Stomach smooth muscle (tissue), 2 donors: ENCODE data around the gene SETD1B.
A peak's percentile ranks its signal among the peaks of the same experiment; 100 is the strongest.

Source experiments
- H3K27ac ChIP-seq: one replicate; pipeline ENCODE4 v1.7.0; 2013; ENCODE audit warnings: mild to moderate bottlenecking, low read length, inconsistent platforms
- H3K27me3 ChIP-seq, 2 donors: one replicate each; pipeline ENCODE4 v1.7.0; 2013; ENCODE audit warnings: low read length in 2 of 2; ENCODE audit not compliant: insufficient read depth in 2 of 2, control insufficient read depth in 1 of 2
- H3K36me3 ChIP-seq, 2 donors: one replicate each; pipeline ENCODE4 v1.7.0; 2013; ENCODE audit warnings: low read length in 2 of 2; ENCODE audit not compliant: control insufficient read depth in 2 of 2, insufficient read depth in 2 of 2
- H3K4me1 ChIP-seq: one replicate; pipeline ENCODE4 v1.7.0; 2013; ENCODE audit warnings: low read length; ENCODE audit not compliant: control insufficient read depth, insufficient read depth
- H3K4me3 ChIP-seq, 2 donors: one replicate each; pipeline ENCODE4 v1.7.0; 2013; ENCODE audit warnings: low read length in 2 of 2
- H3K9ac ChIP-seq, 2 donors: one replicate each; pipeline ENCODE4 v1.7.0; 2013; ENCODE audit warnings: low read length in 2 of 2, mild to moderate bottlenecking in 1 of 2
- H3K9me3 ChIP-seq, 2 donors: one replicate each; pipeline ENCODE4 v1.7.0; 2013; ENCODE audit warnings: low read length in 2 of 2; ENCODE audit not compliant: control insufficient read depth in 2 of 2
- donor health status: healthy.
- donor health status: Pancreatic carcinoma.

The SETD1B gene

GRCh38 chr12:121770388-121770787 lies 33.4 kb upstream of the SETD1B start:
- Histone ChIP-seq H3K9ac (no peak overlapping the region), H3K4me1 (peaks cover 44% of the 10 kb centered on the region)

GRCh38 chr12:121770813-121771625 lies 32.8 kb upstream of the SETD1B start:
- H3K4me3 ChIP-seq = no peak overlapping the region
- H3K9me3 ChIP-seq = no peaks in the 10 kb centered on the region
- no peaks in the 10 kb centered on the region for H3K36me3 ChIP-seq
- H3K27ac ChIP-seq = no peak overlapping the region
- no peaks in the 10 kb centered on the region for H3K27me3 ChIP-seq
- H3K9ac ChIP-seq = no peak overlapping the region
- H3K4me1 ChIP-seq = peaks cover 38% of the 10 kb centered on the region

More at GRCh38 chr12:121770388-121770787, 33.4 kb upstream of the SETD1B start:
- H3K4me3 ChIP-seq = no peak overlapping the region
- H3K36me3 ChIP-seq = no peaks in the 10 kb centered on the region
- H3K27me3 ChIP-seq = no peaks in the 10 kb centered on the region
- no peaks in the 10 kb centered on the region for H3K9me3 ChIP-seq
- H3K27ac ChIP-seq = no peak overlapping the region

GRCh38 chr12:121773011-121773777 lies 30.6 kb upstream of the SETD1B start:
- peaks cover 23% of the 10 kb centered on the region for H3K4me1 ChIP-seq
- no peaks in the 10 kb centered on the region for H3K36me3 ChIP-seq
- no peaks in the 10 kb centered on the region for H3K27me3 ChIP-seq
- H3K9me3 ChIP-seq = no peaks in the 10 kb centered on the region
- H3K9ac ChIP-seq = peak overlapping the region; percentile 23 to 47
- peak overlapping the region; percentile 37 for H3K27ac ChIP-seq
- peak overlapping the region in 1 of 2 donors; percentile 29 for H3K4me3 ChIP-seq

GRCh38 chr12:121774968-121775474 lies 28.8 kb upstream of the SETD1B start:
- Histone ChIP-seq H3K27ac (no peak overlapping the region), H3K4me3 (no peak overlapping the region), H3K36me3 (peaks cover 0 to 5% of the 10 kb centered on the region in 2 donors), H3K9me3 (no peaks in the 10 kb centered on the region), H3K9ac (no peak overlapping the region), H3K4me1 (peaks cover 19% of the 10 kb centered on the region), H3K27me3 (no peaks in the 10 kb centered on the region)

- Histone ChIP-seq H3K27ac (no peak overlapping the region), H3K36me3 (peaks cover 0 to 8% of the 10 kb centered on the region in 2 donors), H3K9me3 (no peaks in the 10 kb centered on the region), H3K9ac (no peak overlapping the region), H3K27me3 (no peaks in the 10 kb centered on the region), H3K4me1 (peaks cover 16% of the 10 kb centered on the region), H3K4me3 (no peak overlapping the region)
Observed at GRCh38 chr12:121775501-121775900, 28.3 kb upstream of the SETD1B start.

- Histone ChIP-seq H3K9ac (no peak overlapping the region), H3K4me3 (no peak overlapping the region), H3K27me3 (no peaks in the 10 kb centered on the region), H3K27ac (no peak overlapping the region), H3K9me3 (no peaks in the 10 kb centered on the region), H3K36me3 (peaks cover 0 to 8% of the 10 kb centered on the region in 2 donors), H3K4me1 (peaks cover 22% of the 10 kb centered on the region)
Observed at GRCh38 chr12:121776190-121777098, 27.4 kb upstream of the SETD1B start.

GRCh38 chr12:121778567-121779421 lies 25.0 kb upstream of the SETD1B start:
- Histone ChIP-seq H3K4me1 (peaks cover 23% of the 10 kb centered on the region), H3K9me3 (no peaks in the 10 kb centered on the region), H3K27ac (no peak overlapping the region), H3K9ac (no peak overlapping the region), H3K4me3 (no peak overlapping the region), H3K27me3 (no peaks in the 10 kb centered on the region), H3K36me3 (peaks cover 0 to 8% of the 10 kb centered on the region in 2 donors)

GRCh38 chr12:121779422-121779895 lies 24.4 kb upstream of the SETD1B start:
- no peak overlapping the region for H3K9ac ChIP-seq
- peaks cover 23% of the 10 kb centered on the region for H3K4me1 ChIP-seq
- no peak overlapping the region for H3K27ac ChIP-seq
- no peaks in the 10 kb centered on the region for H3K9me3 ChIP-seq
- H3K4me3 ChIP-seq = no peak overlapping the region
- no peaks in the 10 kb centered on the region for H3K27me3 ChIP-seq
- H3K36me3 ChIP-seq = peaks cover 0 to 8% of the 10 kb centered on the region in 2 donors

- H3K27me3 ChIP-seq = no peaks in the 10 kb centered on the region
- H3K36me3 ChIP-seq = peaks cover 0 to 8% of the 10 kb centered on the region in 2 donors
- no peaks in the 10 kb centered on the region for H3K9me3 ChIP-seq
- H3K9ac ChIP-seq = no peak overlapping the region
- H3K4me3 ChIP-seq = no peak overlapping the region
- peaks cover 23% of the 10 kb centered on the region for H3K4me1 ChIP-seq
- no peak overlapping the region for H3K27ac ChIP-seq
Observed at GRCh38 chr12:121780429-121780828, 23.4 kb upstream of the SETD1B start.
